CD4-positive, CD25-positive, alpha-beta regulatory T cell (primary cell): ENCODE measurements around the gene SCNN1B. TPM values are rescaled to one million over a fixed set of nuclear protein-coding genes. Genes with fewer than 3 reads are reported as not detected.

Experiments used
- ATAC-seq, 2 donors: fragments of 150-1000 bp; cut with Tn5 transposase; one replicate each; pipeline ENCODE4 v1.10.0; 2021; ENCODE audit warnings: low read depth in 2 of 2, moderate number of reproducible peaks in 2 of 2, moderate library complexity in 1 of 2
- DNase-seq, 3 donors: peaks; one replicate each; pipeline versions ENCODE4 v3.0.0 to v3.0.0-alpha.2; 2012 to 2022; ENCODE audit warnings: mixed read lengths in 1 of 3
- H3K27ac ChIP-seq: one replicate; pipeline ENCODE4 v1.7.0; 2013; ENCODE audit warnings: mild to moderate bottlenecking, low read length; ENCODE audit not compliant: insufficient read depth, poor library complexity, severe bottlenecking
- H3K27me3 ChIP-seq: one replicate; pipeline ENCODE4 v1.7.0; 2013; ENCODE audit warnings: low read length; ENCODE audit not compliant: control insufficient read depth, insufficient read depth
- H3K36me3 ChIP-seq: one replicate; pipeline ENCODE4 v1.7.0; 2013; ENCODE audit warnings: mild to moderate bottlenecking, low read length, moderate library complexity; ENCODE audit not compliant: control insufficient read depth, insufficient read depth
- H3K4me1 ChIP-seq: 2 replicates; pipeline ENCODE4 v1.7.0; 2013; ENCODE audit warnings: mild to moderate bottlenecking, low read length; ENCODE audit not compliant: insufficient read depth, control insufficient read depth, poor library complexity, severe bottlenecking
- H3K4me3 ChIP-seq: one replicate; pipeline ENCODE4 v1.7.0; 2013; ENCODE audit warnings: low read depth, mild to moderate bottlenecking, low read length, moderate library complexity
- H3K9me3 ChIP-seq, 2 experiments: 1 replicate in 1 of 2; 2 replicates in 1 of 2; pipeline ENCODE4 v1.7.0; 2013; ENCODE audit warnings: low read length in 2 of 2, mild to moderate bottlenecking in 1 of 2, moderate library complexity in 1 of 2; ENCODE audit not compliant: control insufficient read depth in 2 of 2
- H3K27ac Mint-ChIP-seq, 3 donors: one replicate each; pipeline ENCODE4 v1.8.0; 2020 to 2022; ENCODE audit warnings: mild to moderate bottlenecking in 3 of 3, mixed read lengths in 3 of 3, moderate library complexity in 2 of 3
- H3K27me3 Mint-ChIP-seq: one replicate; pipeline ENCODE4 v1.8.0; 2022; ENCODE audit warnings: mild to moderate bottlenecking, mixed read lengths
- H3K36me3 Mint-ChIP-seq: one replicate; pipeline ENCODE4 v1.8.0; 2020; ENCODE audit warnings: mixed read lengths
- H3K4me1 Mint-ChIP-seq, 4 donors: one replicate each; pipeline ENCODE4 v1.8.0; 2020 to 2022; ENCODE audit warnings: mixed read lengths in 4 of 4, mild to moderate bottlenecking in 1 of 4
- H3K4me3 Mint-ChIP-seq, 4 donors: one replicate each; pipeline ENCODE4 v1.8.0; 2020 to 2022; ENCODE audit warnings: mild to moderate bottlenecking in 4 of 4, mixed read lengths in 4 of 4, moderate library complexity in 3 of 4
- H3K9me3 Mint-ChIP-seq, 7 donors: one replicate each; pipeline ENCODE4 v1.8.0; 2020 to 2022; ENCODE audit warnings: mixed read lengths in 7 of 7, mild to moderate bottlenecking in 3 of 7, moderate library complexity in 2 of 7
- polyA plus RNA-seq, 4 donors: library from polyadenylated mRNA; unstranded; fragments of 300-500 nt; fragmentation: Illumina TruSeq; gene quantifications; one replicate each; pipeline ENCODE4 v1.2.3, GENCODE V29; 2021
- total RNA-seq: library from RNA; stranded (reverse); gene quantifications from one replicate; pipeline ENCODE4 v1.2.3, GENCODE V29; 2022

The SCNN1B gene
- total and polyA plus RNA-seq, 5 donors from 2014 or later = not detected

- H3K27ac Mint-ChIP-seq = no peak overlapping the region
- H3K4me1 ChIP-seq = no peaks in the 10 kb centered on the region
- no peak overlapping the region for H3K27ac ChIP-seq
- DNase-seq (no peak), ATAC-seq (no peak)
- H3K36me3 ChIP-seq = no peaks in the 10 kb centered on the region
- H3K4me1 Mint-ChIP-seq = peaks cover 5 to 9% (median 8%) of the 10 kb centered on the region in 4 donors
- H3K4me3 Mint-ChIP-seq = no peak overlapping the region
- H3K9me3 Mint-ChIP-seq = peaks cover 0 to 1% (median 0%) of the 10 kb centered on the region in 7 donors
- no peaks in the 10 kb centered on the region for H3K27me3 ChIP-seq
- no peaks in the 10 kb centered on the region for H3K9me3 ChIP-seq
- peaks cover 30% of the 10 kb centered on the region for H3K27me3 Mint-ChIP-seq
- no peak overlapping the region for H3K4me3 ChIP-seq
- H3K36me3 Mint-ChIP-seq = peaks cover 6% of the 10 kb centered on the region
Observed at GRCh38 chr16:23303685-23304084, 1.6 kb downstream of the SCNN1B start.

GRCh38 chr16:23304620-23305019, 2.5 kb downstream of the SCNN1B start:
- ATAC-seq = no peak
- H3K4me3 ChIP-seq = no peak overlapping the region
- peaks cover 0 to 1% (median 0%) of the 10 kb centered on the region in 7 donors for H3K9me3 Mint-ChIP-seq
- no peaks in the 10 kb centered on the region for H3K4me1 ChIP-seq
- no peak overlapping the region for H3K4me3 Mint-ChIP-seq
- peaks cover 6% of the 10 kb centered on the region for H3K36me3 Mint-ChIP-seq
- peaks cover 26% of the 10 kb centered on the region for H3K27me3 Mint-ChIP-seq
- H3K9me3 ChIP-seq = no peaks in the 10 kb centered on the region
- DNase-seq = no peak
- H3K36me3 ChIP-seq = no peaks in the 10 kb centered on the region
- no peaks in the 10 kb centered on the region for H3K27me3 ChIP-seq
- H3K27ac ChIP-seq = no peak overlapping the region
- peaks cover 5 to 9% (median 8%) of the 10 kb centered on the region in 4 donors for H3K4me1 Mint-ChIP-seq
- H3K27ac Mint-ChIP-seq = no peak overlapping the region

- Mint-ChIP-seq H3K27me3 (peaks cover 9% of the 10 kb centered on the region), H3K9me3 (peaks cover 0 to 6% (median 0%) of the 10 kb centered on the region in 7 donors), H3K27ac (no peak overlapping the region), H3K4me1 (peaks cover 5 to 7% (median 7%) of the 10 kb centered on the region in 4 donors), H3K4me3 (no peak overlapping the region), H3K36me3 (peaks cover 3% of the 10 kb centered on the region)
- Histone ChIP-seq H3K36me3 (no peaks in the 10 kb centered on the region), H3K9me3 (peaks cover 3 to 5% of the 10 kb centered on the region in 2 experiments), H3K4me1 (no peaks in the 10 kb centered on the region), H3K4me3 (no peak overlapping the region), H3K27me3 (no peaks in the 10 kb centered on the region), H3K27ac (no peak overlapping the region)
- DNase-seq (no peak), ATAC-seq (no peak)
Observed at GRCh38 chr16:23306199-23307100, 4.3 kb downstream of the SCNN1B start.

- no peak overlapping the region for H3K27ac ChIP-seq
- DNase-seq = no peak
- H3K9me3 ChIP-seq = peaks cover 3 to 5% of the 10 kb centered on the region in 2 experiments
- H3K36me3 ChIP-seq = no peaks in the 10 kb centered on the region
- Mint-ChIP-seq H3K27ac (no peak overlapping the region), H3K9me3 (peaks cover 0 to 6% (median 0%) of the 10 kb centered on the region in 7 donors), H3K4me3 (no peak overlapping the region), H3K36me3 (no peaks in the 10 kb centered on the region), H3K4me1 (peaks cover 0 to 7% (median 4%) of the 10 kb centered on the region in 4 donors), H3K27me3 (no peaks in the 10 kb centered on the region)
- no peaks in the 10 kb centered on the region for H3K27me3 ChIP-seq
- H3K4me1 ChIP-seq = no peaks in the 10 kb centered on the region
- ATAC-seq = no peak
- H3K4me3 ChIP-seq = no peak overlapping the region
Observed at GRCh38 chr16:23310217-23310616, 8.1 kb downstream of the SCNN1B start.

GRCh38 chr16:23310744-23311143, 8.6 kb downstream of the SCNN1B start:
- no peaks in the 10 kb centered on the region for H3K4me1 ChIP-seq
- Mint-ChIP-seq H3K4me1 (peaks cover 0 to 7% (median 4%) of the 10 kb centered on the region in 4 donors), H3K4me3 (no peak overlapping the region), H3K9me3 (peaks cover 0 to 6% (median 0%) of the 10 kb centered on the region in 7 donors), H3K27me3 (no peaks in the 10 kb centered on the region), H3K36me3 (no peaks in the 10 kb centered on the region), H3K27ac (no peak overlapping the region)
- DNase-seq = no peak
- no peak overlapping the region for H3K27ac ChIP-seq
- H3K9me3 ChIP-seq = peaks cover 3 to 5% of the 10 kb centered on the region in 2 experiments
- no peaks in the 10 kb centered on the region for H3K27me3 ChIP-seq
- no peak for ATAC-seq
- no peak overlapping the region for H3K4me3 ChIP-seq
- no peaks in the 10 kb centered on the region for H3K36me3 ChIP-seq

- Mint-ChIP-seq H3K36me3 (no peaks in the 10 kb centered on the region), H3K27me3 (no peaks in the 10 kb centered on the region), H3K4me3 (no peak overlapping the region), H3K9me3 (peaks cover 0 to 2% (median 0%) of the 10 kb centered on the region in 7 donors), H3K27ac (no peak overlapping the region), H3K4me1 (no peaks in the 10 kb centered on the region)
- no peak overlapping the region for H3K4me3 ChIP-seq
- ATAC-seq (no peak), DNase-seq (no peak)
- no peaks in the 10 kb centered on the region for H3K36me3 ChIP-seq
- H3K27ac ChIP-seq = no peak overlapping the region
- H3K4me1 ChIP-seq = no peaks in the 10 kb centered on the region
- peaks cover 0 to under 1% of the 10 kb centered on the region in 2 experiments for H3K9me3 ChIP-seq
- no peaks in the 10 kb centered on the region for H3K27me3 ChIP-seq
Observed at GRCh38 chr16:23316232-23316631, 14.1 kb downstream of the SCNN1B start.

GRCh38 chr16:23316634-23317265, 14.6 kb downstream of the SCNN1B start:
- Histone ChIP-seq H3K27ac (no peak overlapping the region), H3K9me3 (no peaks in the 10 kb centered on the region), H3K27me3 (no peaks in the 10 kb centered on the region), H3K36me3 (no peaks in the 10 kb centered on the region), H3K4me3 (no peak overlapping the region), H3K4me1 (no peaks in the 10 kb centered on the region)
- Mint-ChIP-seq H3K27me3 (no peaks in the 10 kb centered on the region), H3K27ac (no peak overlapping the region), H3K4me1 (no peaks in the 10 kb centered on the region), H3K36me3 (no peaks in the 10 kb centered on the region), H3K9me3 (peaks cover 0 to 2% (median 0%) of the 10 kb centered on the region in 7 donors), H3K4me3 (no peak overlapping the region)
- ATAC-seq (no peak), DNase-seq (no peak)
